Peyer's patch (tissue), 4 donors: ENCODE results near the gene MTUS2.

Source experiments
- POLR2A ChIP-seq, 2 donors: fragments of 450-650 bp; IDR thresholded peaks; one replicate each; pipeline ENCODE4 v1.5.1; 2017; ENCODE audit warnings: antibody characterized with exemption in 2 of 2, mild to moderate bottlenecking in 2 of 2, moderate library complexity in 2 of 2
- TF ChIP-seq, protein P1 (sequence below), 6 experiments: fragments of 450-650 bp in 4 of 6; fragments of 200-600 bp in 2 of 6; sonication (generic) in 1 of 6; IDR thresholded peaks; one replicate each; pipeline ENCODE4 v1.5.1; 2017 to 2019; ENCODE audit warnings: antibody characterized with exemption in 6 of 6, mild to moderate bottlenecking in 3 of 6, moderate library complexity in 1 of 6

DNA sequence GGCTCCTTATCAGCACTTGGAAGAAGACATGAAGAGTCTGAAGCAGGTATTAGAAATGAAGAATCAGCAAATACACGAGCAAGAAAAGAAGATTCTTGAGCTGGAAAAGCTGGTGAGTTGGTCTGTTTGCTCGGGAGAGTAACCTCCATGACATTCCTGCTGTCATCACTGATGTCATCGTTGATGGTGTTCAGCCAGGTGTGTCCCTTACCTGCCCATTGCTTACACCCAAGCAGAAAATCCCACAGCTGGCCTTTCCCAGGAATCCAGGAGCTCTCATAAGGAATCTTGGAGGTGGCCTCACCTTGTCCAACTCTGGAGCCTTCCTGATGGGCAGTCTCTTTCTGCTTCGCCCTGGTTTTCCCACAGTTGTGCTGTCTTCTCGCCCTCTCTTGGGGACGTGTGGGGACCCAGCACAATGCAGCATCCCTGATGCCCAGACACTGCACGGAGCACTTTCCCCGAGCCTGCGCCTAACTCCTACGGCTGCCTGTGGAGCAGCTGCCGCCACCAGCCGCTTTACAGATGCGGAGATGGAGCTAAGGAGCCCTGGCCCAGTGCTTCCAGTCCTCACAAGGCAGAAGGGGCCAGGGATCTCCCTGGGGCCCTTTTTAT, 678.4 kb downstream of the MTUS2 start:
- TF ChIP-seq POLR2A (IDR thresholded peaks at IDR 0.05): no peak
- TF ChIP-seq, protein P1, sequence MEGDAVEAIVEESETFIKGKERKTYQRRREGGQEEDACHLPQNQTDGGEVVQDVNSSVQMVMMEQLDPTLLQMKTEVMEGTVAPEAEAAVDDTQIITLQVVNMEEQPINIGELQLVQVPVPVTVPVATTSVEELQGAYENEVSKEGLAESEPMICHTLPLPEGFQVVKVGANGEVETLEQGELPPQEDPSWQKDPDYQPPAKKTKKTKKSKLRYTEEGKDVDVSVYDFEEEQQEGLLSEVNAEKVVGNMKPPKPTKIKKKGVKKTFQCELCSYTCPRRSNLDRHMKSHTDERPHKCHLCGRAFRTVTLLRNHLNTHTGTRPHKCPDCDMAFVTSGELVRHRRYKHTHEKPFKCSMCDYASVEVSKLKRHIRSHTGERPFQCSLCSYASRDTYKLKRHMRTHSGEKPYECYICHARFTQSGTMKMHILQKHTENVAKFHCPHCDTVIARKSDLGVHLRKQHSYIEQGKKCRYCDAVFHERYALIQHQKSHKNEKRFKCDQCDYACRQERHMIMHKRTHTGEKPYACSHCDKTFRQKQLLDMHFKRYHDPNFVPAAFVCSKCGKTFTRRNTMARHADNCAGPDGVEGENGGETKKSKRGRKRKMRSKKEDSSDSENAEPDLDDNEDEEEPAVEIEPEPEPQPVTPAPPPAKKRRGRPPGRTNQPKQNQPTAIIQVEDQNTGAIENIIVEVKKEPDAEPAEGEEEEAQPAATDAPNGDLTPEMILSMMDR (IDR thresholded peaks at IDR 0.05): no peak
